GM12864 (cell line): ENCODE measurements around the gene TRIM7.

Experiments used
- DNase-seq: peaks from one replicate; pipeline ENCODE4 v3.0.0-alpha.2; 2011; ENCODE audit warnings: low read depth
- H3K4me3 ChIP-seq: 2 replicates; pipeline ENCODE4 v1.5.1; 2011; ENCODE audit warnings: mild to moderate bottlenecking, low read depth, low read length, control low read depth
- TF ChIP-seq, protein P1 (sequence below): IDR thresholded peaks from 2 replicates; pipeline ENCODE4 v1.5.1; 2011; ENCODE audit warnings: low read depth, mild to moderate bottlenecking, moderate library complexity, low read length, control low read depth, inconsistent platforms; ENCODE audit errors: missing control alignments

TRIM7 gene

DNA sequence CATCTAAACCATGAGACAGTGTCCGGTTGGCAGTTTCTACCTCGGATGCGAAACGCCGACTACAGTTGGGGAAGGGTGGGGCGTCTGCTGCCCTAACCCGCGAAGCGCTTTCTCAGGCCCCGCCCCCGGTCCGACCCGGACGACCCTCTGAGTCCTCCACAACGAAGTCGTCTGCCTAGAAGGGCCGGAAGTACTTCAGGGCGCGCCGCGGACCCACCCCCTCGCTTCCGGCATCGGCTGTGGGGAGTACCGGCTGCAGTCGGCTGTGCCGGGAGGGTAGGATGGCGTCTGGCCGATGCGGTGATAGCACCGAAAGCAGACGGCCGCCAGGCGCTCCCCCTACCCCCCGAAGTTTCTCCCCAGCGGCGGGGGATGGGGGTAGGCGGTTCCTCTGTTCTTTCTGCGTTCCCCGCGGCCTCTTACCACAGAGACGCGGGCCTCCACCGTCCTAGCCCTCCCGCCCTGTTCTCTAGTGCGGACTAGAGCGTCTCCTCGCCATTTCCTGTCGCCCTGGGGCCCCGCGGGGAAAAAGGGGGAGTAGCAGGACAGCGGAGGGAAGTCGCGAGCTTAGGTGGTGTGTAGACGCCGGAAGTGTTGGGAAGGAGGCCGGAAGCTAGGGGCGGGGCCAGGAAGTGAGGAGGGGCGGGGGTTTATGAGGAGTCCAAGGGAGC lies 18.2 kb upstream of the TRIM7 start, which contains the start of gene TRIM41:
TRIM41 (plus strand) TSS at position 224 of the 671 bp plus-strand sequence. CDS start 719 bp downstream, outside the sequence.
- TF ChIP-seq, protein P1, sequence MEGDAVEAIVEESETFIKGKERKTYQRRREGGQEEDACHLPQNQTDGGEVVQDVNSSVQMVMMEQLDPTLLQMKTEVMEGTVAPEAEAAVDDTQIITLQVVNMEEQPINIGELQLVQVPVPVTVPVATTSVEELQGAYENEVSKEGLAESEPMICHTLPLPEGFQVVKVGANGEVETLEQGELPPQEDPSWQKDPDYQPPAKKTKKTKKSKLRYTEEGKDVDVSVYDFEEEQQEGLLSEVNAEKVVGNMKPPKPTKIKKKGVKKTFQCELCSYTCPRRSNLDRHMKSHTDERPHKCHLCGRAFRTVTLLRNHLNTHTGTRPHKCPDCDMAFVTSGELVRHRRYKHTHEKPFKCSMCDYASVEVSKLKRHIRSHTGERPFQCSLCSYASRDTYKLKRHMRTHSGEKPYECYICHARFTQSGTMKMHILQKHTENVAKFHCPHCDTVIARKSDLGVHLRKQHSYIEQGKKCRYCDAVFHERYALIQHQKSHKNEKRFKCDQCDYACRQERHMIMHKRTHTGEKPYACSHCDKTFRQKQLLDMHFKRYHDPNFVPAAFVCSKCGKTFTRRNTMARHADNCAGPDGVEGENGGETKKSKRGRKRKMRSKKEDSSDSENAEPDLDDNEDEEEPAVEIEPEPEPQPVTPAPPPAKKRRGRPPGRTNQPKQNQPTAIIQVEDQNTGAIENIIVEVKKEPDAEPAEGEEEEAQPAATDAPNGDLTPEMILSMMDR: no peak
- DNase-seq: peak; percentile 97
- peak within 1 kb of the TSS; percentile 70 for H3K4me3 ChIP-seq

DNA sequence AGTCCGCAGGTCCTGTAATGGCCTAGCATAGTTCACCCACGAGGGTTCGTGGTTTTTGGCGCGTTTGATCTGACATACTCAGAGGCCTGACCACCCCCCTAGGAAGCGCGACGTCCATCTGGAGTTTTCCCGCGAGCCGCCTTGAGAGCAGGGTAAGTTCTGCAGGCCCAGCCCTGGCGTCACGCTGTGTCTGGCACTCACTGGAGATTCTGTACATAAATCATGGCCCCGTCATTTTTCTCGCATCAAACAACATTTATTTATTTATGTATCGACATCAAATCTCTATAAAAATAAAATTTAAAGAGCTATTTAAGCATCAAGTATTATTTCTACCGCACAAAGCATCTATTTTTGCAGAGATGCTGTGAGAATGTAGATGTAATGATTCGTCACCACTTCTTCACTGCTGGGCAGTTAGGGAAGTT lies 17.6 kb upstream of the TRIM7 start:
- no peak for DNase-seq
- TF ChIP-seq, protein P1: no peak
- H3K4me3 ChIP-seq: peak overlapping the region; percentile 70

DNA sequence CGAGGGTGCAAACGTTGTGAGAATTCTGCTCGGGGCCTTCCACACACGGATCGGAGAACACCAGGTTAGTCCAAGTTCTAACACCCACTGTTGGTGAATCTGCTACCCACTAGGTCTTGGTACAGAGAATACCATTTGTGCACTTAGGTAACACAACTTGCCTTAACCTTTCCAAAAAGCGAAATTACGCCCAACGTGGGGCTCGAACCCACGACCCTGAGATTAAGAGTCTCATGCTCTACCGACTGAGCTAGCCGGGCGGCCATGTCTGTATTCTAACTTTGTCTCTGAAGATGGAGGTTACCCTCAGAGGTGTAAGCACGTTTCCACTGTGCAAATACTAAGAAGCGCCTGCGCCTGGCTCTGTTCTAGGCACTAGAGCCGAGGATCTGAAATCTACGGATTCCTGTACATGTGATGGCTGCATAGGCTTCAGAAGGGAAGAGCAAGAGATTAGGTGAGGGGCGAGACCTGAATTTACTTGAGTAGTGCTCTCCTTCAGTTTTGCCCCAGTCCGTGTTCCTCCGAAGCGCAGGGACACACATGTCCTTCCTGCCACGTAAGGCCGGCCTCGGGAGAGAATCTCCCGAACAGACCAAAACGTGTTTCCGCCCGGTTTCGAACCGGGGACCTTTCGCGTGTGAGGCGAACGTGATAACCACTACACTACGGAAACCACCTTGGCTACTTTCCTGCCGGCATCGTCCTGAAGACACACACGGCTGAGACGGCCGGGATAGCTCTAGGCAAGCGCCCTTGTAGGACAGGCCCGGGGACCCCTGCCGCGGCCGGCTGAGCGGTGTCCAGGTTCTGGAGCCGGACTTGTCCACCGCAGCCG lies 17.0 kb upstream of the TRIM7 start:
- H3K4me3 ChIP-seq: peak overlapping the region; percentile 70
- DNase-seq: peak; percentile 91
- TF ChIP-seq, protein P1: peak; percentile 6

DNA sequence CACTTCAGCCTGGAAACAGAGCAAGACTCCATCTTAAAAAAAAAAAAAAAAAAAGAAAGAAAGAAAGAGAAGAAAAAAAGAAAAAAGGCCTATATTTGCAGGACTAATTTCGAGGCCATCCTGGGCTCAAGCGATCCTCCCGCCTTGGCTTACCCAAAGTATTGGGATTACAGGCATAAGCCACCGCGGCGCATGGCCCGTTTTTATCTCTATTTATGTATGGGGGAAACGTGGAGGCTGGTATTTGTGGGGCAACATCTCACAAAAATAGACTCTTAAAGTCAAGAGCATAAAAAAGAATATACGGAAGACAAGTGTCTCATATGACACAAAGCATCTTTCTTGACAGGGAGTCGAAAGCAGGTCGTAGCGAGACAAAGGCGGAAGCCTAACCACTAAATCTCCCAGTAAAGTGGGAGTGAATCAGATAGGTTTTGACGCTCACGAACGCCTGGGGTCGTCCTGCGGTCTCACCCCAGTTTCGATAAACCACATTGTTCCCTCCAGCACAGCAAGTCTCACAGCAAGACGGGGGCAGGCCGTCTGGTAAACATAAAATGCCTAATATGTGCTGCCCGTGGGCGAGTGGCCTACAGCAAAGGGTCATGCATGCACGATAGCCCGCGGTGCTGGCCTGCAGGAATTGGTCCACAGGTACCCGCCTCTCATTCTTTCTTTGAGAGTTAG lies 16.3 kb upstream of the TRIM7 start:
- peak overlapping the region; percentile 23 for H3K4me3 ChIP-seq
- no peak for DNase-seq
- TF ChIP-seq, protein P1: no peak

DNA sequence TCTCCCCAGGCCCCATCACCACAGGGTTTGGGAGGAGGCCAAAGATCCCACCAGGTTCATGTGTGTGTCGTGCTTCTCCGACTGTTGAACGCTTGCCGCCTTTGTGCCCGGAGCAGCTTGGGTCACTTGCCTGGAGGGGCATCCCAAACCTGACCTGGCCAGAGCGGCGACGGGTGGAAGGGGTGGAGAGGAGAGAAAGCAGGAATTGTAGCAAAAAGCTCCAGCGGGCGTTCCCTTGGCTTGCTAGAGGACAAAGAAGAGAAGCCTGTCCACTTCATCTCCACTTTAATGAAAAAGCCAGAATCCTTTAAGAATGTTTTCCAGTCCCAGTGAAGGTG lies 15.2 kb upstream of the TRIM7 start:
- no peak for DNase-seq
- TF ChIP-seq, protein P1: no peak
- H3K4me3 ChIP-seq: no peak overlapping the region

DNA sequence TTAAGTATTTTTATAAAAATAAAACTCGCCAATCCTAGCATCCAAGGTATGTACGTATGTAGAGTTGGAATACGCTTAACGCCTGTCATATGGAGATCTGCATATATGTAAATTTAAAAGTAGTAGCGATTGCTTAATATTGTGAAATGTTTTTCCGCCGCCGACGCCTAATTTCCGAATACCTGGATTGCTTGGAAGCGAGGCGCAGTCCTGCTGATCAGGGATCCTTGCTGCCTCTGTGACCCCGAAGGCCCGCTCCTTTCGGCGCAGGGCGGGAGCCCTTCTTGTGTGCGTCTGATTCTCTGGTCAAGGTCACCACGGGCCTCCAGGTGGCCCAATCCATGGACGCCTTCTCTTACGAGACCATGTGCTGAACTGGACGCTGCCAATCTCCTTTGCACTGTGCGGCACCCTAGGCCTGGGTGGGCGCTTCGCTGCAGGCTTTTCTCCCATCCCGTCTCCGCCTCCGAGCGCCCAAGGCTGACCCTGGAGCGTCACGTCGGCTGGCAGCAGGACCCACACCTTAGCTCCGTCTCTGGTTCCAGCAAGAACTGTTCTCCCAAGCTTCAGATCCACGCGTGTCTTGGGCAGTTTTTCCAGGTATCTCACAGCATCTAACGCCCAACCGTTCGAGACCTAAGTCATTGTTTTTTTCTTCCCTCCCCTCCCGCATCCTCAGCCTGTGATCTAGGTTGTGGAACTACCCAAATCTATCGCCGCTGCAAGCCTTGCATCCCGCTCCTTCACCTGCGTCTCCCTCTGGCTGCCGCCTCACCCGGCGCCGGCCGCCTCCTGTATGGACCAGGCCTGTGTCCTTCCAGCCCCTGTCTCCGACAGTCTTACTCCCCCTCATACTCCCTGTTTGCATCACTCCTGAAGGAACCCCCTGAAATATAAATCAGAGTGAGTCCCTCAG lies 14.5 kb upstream of the TRIM7 start:
- DNase-seq: no peak
- TF ChIP-seq, protein P1: no peak
- no peak overlapping the region for H3K4me3 ChIP-seq
